Calu3 (cell line): ENCODE data around the gene CACNA1C. TPM values are rescaled to one million over a fixed set of nuclear protein-coding genes. Genes with fewer than 3 reads are reported as not detected.

Experiments used
- BruUV-seq: library from RNA; stranded (reverse); fragments of 400-500 nt; replicated peaks from 2 replicates; lab custom pipeline; 2021; lab: Mats Ljungman, UMichigan
- CTCF ChIA-PET: fragments of 300-600 bp; sonication (Branson Sonifier 250); formaldehyde crosslinking; loops from one replicate; lab custom pipeline; 2022; ENCODE audit warnings: antibody characterized with exemption; lab: Charles Lee
- DNase-seq: peaks from one replicate; pipeline ENCODE4 v3.0.0; 2022
- H3K27ac Mint-ChIP-seq: one replicate; pipeline ENCODE4 v1.8.0; 2022; ENCODE audit warnings: mixed read lengths; ENCODE audit not compliant: unreplicated experiment
- H3K27me3 Mint-ChIP-seq: one replicate; pipeline ENCODE4 v1.8.0; 2022; ENCODE audit warnings: mixed read lengths; ENCODE audit not compliant: unreplicated experiment
- H3K36me3 Mint-ChIP-seq: one replicate; pipeline ENCODE4 v1.8.0; 2022; ENCODE audit warnings: mild to moderate bottlenecking, moderate library complexity, mixed read lengths; ENCODE audit not compliant: insufficient read depth, unreplicated experiment
- H3K4me1 Mint-ChIP-seq: one replicate; pipeline ENCODE4 v1.8.0; 2022; ENCODE audit warnings: mild to moderate bottlenecking, low read depth, mixed read lengths; ENCODE audit not compliant: unreplicated experiment
- H3K4me3 Mint-ChIP-seq: one replicate; pipeline ENCODE4 v1.8.0; 2022; ENCODE audit warnings: mild to moderate bottlenecking, low read depth, moderate library complexity, mixed read lengths; ENCODE audit not compliant: unreplicated experiment
- H3K9me3 Mint-ChIP-seq: one replicate; pipeline ENCODE4 v1.8.0; 2022; ENCODE audit warnings: low read depth, mixed read lengths; ENCODE audit not compliant: unreplicated experiment
- CTCF ChIP-seq: fragments of 200-600 bp; IDR thresholded peaks from one replicate; pipeline ENCODE4 v1.8.0; 2022; ENCODE audit warnings: antibody characterized with exemption; ENCODE audit not compliant: unreplicated experiment
- intact Hi-C: fragments of 100-400 bp; cut with micrococcal nuclease; formaldehyde crosslinking; loops from one replicate; pipeline ENCODE4 v1.10.0; 2022; ENCODE audit not compliant: unreplicated experiment
- total RNA-seq: library from RNA; stranded (reverse); gene quantifications from 2 replicates; pipeline ENCODE4 v1.2.3, GENCODE V29; 2022

The CACNA1C gene
- total RNA-seq, 1 experiment from 2014 or later = not detected

- Mint-ChIP-seq H3K27me3 (no peaks in the 10 kb centered on the region), H3K9me3 (no peaks in the 10 kb centered on the region), H3K4me1 (peaks cover 34% of the 10 kb centered on the region), H3K36me3 (peaks cover 9% of the 10 kb centered on the region), H3K27ac (no peak overlapping the region), H3K4me3 (no peak overlapping the region)
- CTCF ChIA-PET = no interaction called here
- BruUV-seq = no TSS peak
- TF ChIP-seq CTCF = no peak
- intact Hi-C loops = no loop called here
- DNase-seq = no peak
Observed at GRCh38 chr12:2335109-2335508, 282.3 kb downstream of the CACNA1C start.

GRCh38 chr12:2335513-2335912 is 282.7 kb downstream of the CACNA1C start:
- H3K36me3 Mint-ChIP-seq = peaks cover 9% of the 10 kb centered on the region
- H3K27me3 Mint-ChIP-seq = no peaks in the 10 kb centered on the region
- H3K27ac Mint-ChIP-seq = no peak overlapping the region
- CTCF ChIA-PET = no interaction called here
- H3K4me3 Mint-ChIP-seq = no peak overlapping the region
- intact Hi-C loops = no loop called here
- DNase-seq = no peak
- TF ChIP-seq CTCF = no peak
- H3K9me3 Mint-ChIP-seq = no peaks in the 10 kb centered on the region
- no TSS peak for BruUV-seq
- H3K4me1 Mint-ChIP-seq = peaks cover 34% of the 10 kb centered on the region

- CTCF ChIA-PET = interaction anchor here (0.9 kb wide), 1 partner anchor 52 kb away, joined by 6 read pairs; no protein-coding TSS in a partner anchor
- H3K4me1 Mint-ChIP-seq = peaks cover 34% of the 10 kb centered on the region
- H3K36me3 Mint-ChIP-seq = peaks cover 9% of the 10 kb centered on the region
- H3K9me3 Mint-ChIP-seq = no peaks in the 10 kb centered on the region
- no TSS peak for BruUV-seq
- H3K27me3 Mint-ChIP-seq = no peaks in the 10 kb centered on the region
- no peak for TF ChIP-seq CTCF
- H3K4me3 Mint-ChIP-seq = no peak overlapping the region
- intact Hi-C loops = no loop called here
- DNase-seq = no peak
- peak overlapping the region; percentile 92 for H3K27ac Mint-ChIP-seq
Observed at GRCh38 chr12:2335916-2336315, 283.1 kb downstream of the CACNA1C start.

GRCh38 chr12:2336409-2336829 is 283.6 kb downstream of the CACNA1C start:
- Mint-ChIP-seq H3K4me1 (peaks cover 34% of the 10 kb centered on the region), H3K36me3 (peaks cover 9% of the 10 kb centered on the region), H3K9me3 (no peaks in the 10 kb centered on the region), H3K27ac (peak overlapping the region; percentile 92), H3K27me3 (no peaks in the 10 kb centered on the region), H3K4me3 (no peak overlapping the region)
- CTCF ChIA-PET = interaction anchor here (0.7 to 0.9 kb wide), 2 partner anchors 8 to 52 kb away, joined by 3 to 6 read pairs; no protein-coding TSS in a partner anchor
- peak; percentile 40 for DNase-seq
- BruUV-seq = no TSS peak
- intact Hi-C loops = no loop called here
- TF ChIP-seq CTCF = no peak
